ENCODE measurements around the gene HPCA. TPM values are rescaled to one million over a fixed set of nuclear protein-coding genes. Genes with fewer than 3 reads are reported as not detected.

HPCA gene
- total RNA-seq, 1 experiment from 2014 or later = 1.2 TPM

GRCh38 chr1:32864375-32865019 is 21.8 kb upstream of the HPCA start:
- BruUV-seq (replicated peaks) = no TSS peak
- CTCF ChIA-PET = no interaction called here
- no peak for TF ChIP-seq POLR2AphosphoS5 (IDR thresholded peaks at IDR 0.05; ENCODE audit: low read depth, low read length)
- ATAC-seq = no peak
- POLR2A ChIA-PET = no interaction called here
- no peaks in the 10 kb centered on the region for H3K9me3 ChIP-seq (ENCODE audit: control insufficient read depth, insufficient read depth, low read depth, low read length)
- in situ Hi-C loops (cut with HindIII; ENCODE audit: low pct_unique_long_range_greater_than_20kb, low sequenced_read_pairs) = no loop called here
- H3K27me3 ChIP-seq (ENCODE audit: control insufficient read depth, insufficient read depth, low read length) = no peaks in the 10 kb centered on the region
- intact Hi-C loops (cut with micrococcal nuclease; ENCODE audit: unreplicated experiment) = no loop called here
- H3K4me3 ChIP-seq (ENCODE audit: low read depth in 2 of 2, low read length in 2 of 2) = no peak overlapping the region
- H3K4me1 ChIP-seq (ENCODE audit: control insufficient read depth, insufficient read depth, low read length) = no peaks in the 10 kb centered on the region
- H3K27ac ChIP-seq (ENCODE audit: low read length) = no peak overlapping the region
- peaks cover 2% of the 10 kb centered on the region; the same call in 1 of the 2 replicates for H3K36me3 ChIP-seq (ENCODE audit: control insufficient read depth, insufficient read depth, low read length)
- no peak for DNase-seq (ENCODE audit: low read depth, low spot score)

- H3K9me3 ChIP-seq (ENCODE audit: control insufficient read depth, insufficient read depth, low read depth, low read length) = no peaks in the 10 kb centered on the region
- ChIA-PET POLR2A (no interaction called here), CTCF (interaction anchor here (0.5 kb wide), 1 partner anchor 15 kb away, joined by 3 read pairs; no protein-coding TSS in a partner anchor)
- in situ Hi-C loops (cut with HindIII; ENCODE audit: low pct_unique_long_range_greater_than_20kb, low sequenced_read_pairs) = no loop called here
- DNase-seq (ENCODE audit: low read depth, low spot score) (no peak), ATAC-seq (no peak)
- H3K27ac ChIP-seq (ENCODE audit: low read length) = no peak overlapping the region
- intact Hi-C loops (cut with micrococcal nuclease; ENCODE audit: unreplicated experiment) = no loop called here
- H3K4me1 ChIP-seq (ENCODE audit: control insufficient read depth, insufficient read depth, low read length) = peaks cover 3% of the 10 kb centered on the region; the same call in 1 of the 2 replicates
- no TSS peak for BruUV-seq (replicated peaks)
- H3K4me3 ChIP-seq (ENCODE audit: low read depth in 2 of 2, low read length in 2 of 2) = no peak overlapping the region
- TF ChIP-seq REST (IDR thresholded peaks at IDR 0.05; ENCODE audit: insufficient read depth in 1 of 2, low read depth in 2 of 2, low read length in 1 of 2) (no peak), SIN3A (IDR thresholded peaks at IDR 0.05; ENCODE audit: borderline replicate concordance, insufficient read depth, low read depth, low read length) (no peak), TCF7L2 (IDR thresholded peaks at IDR 0.05; ENCODE audit: low read depth, low read length) (no peak), POLR2AphosphoS5 (IDR thresholded peaks at IDR 0.05; ENCODE audit: low read depth, low read length) (no peak), CTCF (IDR thresholded peaks at IDR 0.05) (no peak)
- H3K36me3 ChIP-seq (ENCODE audit: control insufficient read depth, insufficient read depth, low read length) = peaks cover 2% of the 10 kb centered on the region; the same call in 1 of the 2 replicates
- no peaks in the 10 kb centered on the region for H3K27me3 ChIP-seq (ENCODE audit: control insufficient read depth, insufficient read depth, low read length)
Observed at GRCh38 chr1:32865639-32866405, 20.5 kb upstream of the HPCA start.

DNA sequence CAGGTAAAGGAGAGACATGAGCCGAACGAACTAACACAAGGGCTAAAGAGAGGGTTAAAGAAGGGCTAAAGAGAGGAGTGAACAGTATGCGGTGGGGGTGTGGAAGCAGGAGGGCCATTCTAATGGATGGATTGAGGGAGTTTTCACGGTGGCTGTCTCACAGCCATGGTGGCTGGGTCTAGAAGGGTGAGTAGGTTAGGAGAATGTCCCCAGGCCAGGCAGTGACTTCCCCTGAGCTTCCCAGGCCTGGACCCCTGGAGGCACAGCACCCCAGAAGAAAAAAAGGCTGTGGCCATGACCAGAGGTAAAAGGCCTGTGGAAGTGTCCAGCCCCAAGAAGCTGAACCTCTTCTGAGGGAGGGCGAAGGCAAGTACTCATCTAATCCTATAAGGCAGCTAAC is 19.1 kb upstream of the HPCA start:
- ChIA-PET POLR2A (interaction anchor here (0.6 kb wide), 1 partner anchor 645 kb away, joined by 14 read pairs; the partner anchor contains the start of genes EIF3I and TMEM234), CTCF (no interaction called here)
- Histone ChIP-seq H3K36me3 (ENCODE audit: control insufficient read depth, insufficient read depth, low read length) (peaks cover 2% of the 10 kb centered on the region; the same call in 1 of the 2 replicates), H3K27ac (ENCODE audit: low read length) (no peak overlapping the region), H3K27me3 (ENCODE audit: control insufficient read depth, insufficient read depth, low read length) (no peaks in the 10 kb centered on the region), H3K4me1 (ENCODE audit: control insufficient read depth, insufficient read depth, low read length) (peaks cover 11% of the 10 kb centered on the region), H3K4me3 (ENCODE audit: low read depth in 2 of 2, low read length in 2 of 2) (no peak overlapping the region), H3K9me3 (ENCODE audit: control insufficient read depth, insufficient read depth, low read depth, low read length) (no peaks in the 10 kb centered on the region)
- no peak for ATAC-seq
- intact Hi-C loops (cut with micrococcal nuclease; ENCODE audit: unreplicated experiment) = no loop called here
- in situ Hi-C loops (cut with HindIII; ENCODE audit: low pct_unique_long_range_greater_than_20kb, low sequenced_read_pairs) = no loop called here
- no peak for DNase-seq (ENCODE audit: low read depth, low spot score)
- TF ChIP-seq POLR2AphosphoS5 (IDR thresholded peaks at IDR 0.05; ENCODE audit: low read depth, low read length) (no peak), SIN3A (IDR thresholded peaks at IDR 0.05; ENCODE audit: borderline replicate concordance, insufficient read depth, low read depth, low read length) (no peak), CTCF (IDR thresholded peaks at IDR 0.05) (no peak), TCF7L2 (IDR thresholded peaks at IDR 0.05; ENCODE audit: low read depth, low read length) (no peak), REST (IDR thresholded peaks at IDR 0.05; ENCODE audit: insufficient read depth in 1 of 2, low read depth in 2 of 2, low read length in 1 of 2) (no peak)
- BruUV-seq (replicated peaks) = no TSS peak
